Measurements from ENCODE around the gene C4orf50.
A peak's percentile ranks its signal among the peaks of the same experiment; 100 is the strongest.
"Not testable (repeated sequence)": the region's sequence is repeated elsewhere in the genome, so short reads cannot be mapped to it uniquely, and the experiment has no call there.

The C4orf50 gene

DNA sequence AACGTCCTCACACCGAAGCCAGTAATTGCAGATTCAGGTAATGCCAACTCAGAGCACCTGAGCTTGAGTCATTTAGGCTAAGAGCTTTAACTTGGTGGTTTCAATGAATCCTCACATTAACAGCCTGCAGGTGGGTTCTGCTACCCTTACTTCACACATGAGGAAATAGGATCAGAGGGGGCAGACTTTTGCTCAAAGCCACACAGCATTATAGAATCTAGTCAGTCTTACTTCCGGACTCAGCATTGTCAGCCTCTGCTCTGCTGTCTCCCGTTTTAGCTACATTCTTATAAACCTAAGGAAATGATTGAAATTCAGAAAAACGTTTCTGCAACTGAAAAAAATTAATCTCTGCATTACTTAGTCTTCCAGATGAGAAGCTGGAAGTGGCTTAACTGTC, 6.0 kb downstream of the C4orf50 start:
- no peak for DNase-seq

DNA sequence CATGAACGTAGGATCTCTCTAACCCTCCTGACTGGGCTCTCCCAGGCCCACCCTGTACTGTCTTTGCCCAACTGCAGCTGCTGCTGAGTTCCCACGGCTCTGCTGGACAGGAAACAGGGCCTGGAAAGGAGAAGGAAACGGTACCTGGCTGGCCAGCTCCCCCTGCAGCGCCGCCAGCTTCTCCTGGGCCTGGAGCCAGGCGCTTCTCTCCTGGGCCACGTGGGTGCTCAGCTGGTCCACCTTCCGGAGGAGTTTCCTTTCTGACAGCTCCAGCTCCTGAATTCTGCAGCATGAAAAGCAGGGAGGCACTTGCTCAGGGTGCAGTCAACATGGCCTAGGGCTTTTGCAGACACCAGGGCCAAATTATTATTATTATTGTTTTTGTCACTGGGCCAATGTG, 6.5 kb downstream of the C4orf50 start:
- DNase-seq = peak; percentile 47

- no peak for DNase-seq
Measured at GRCh38 chr4:6011271-6011671, 7.0 kb downstream of the C4orf50 start.

DNA sequence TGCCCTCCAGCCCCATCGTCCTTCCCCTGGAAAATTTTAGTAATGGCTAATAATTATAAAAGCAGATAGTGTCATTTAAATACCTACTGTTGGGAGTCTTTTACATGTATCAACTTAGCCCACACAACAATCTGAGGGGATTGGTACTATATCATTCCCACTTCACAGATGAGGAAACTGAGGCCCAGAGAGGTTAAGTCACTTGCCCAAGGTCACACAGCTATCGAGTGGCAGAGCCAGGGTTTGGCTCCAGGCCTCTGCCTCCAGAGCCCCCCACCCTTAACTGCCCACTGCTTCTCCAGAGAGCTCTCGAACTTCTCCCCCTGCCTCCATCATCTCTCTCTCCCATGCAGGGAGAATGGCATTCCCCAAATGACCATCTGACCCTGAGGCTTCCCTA, 7.4 kb downstream of the C4orf50 start:
- DNase-seq = no peak

- no peak for DNase-seq
Measured at GRCh38 chr4:6009452-6009851, 8.8 kb downstream of the C4orf50 start.

DNA sequence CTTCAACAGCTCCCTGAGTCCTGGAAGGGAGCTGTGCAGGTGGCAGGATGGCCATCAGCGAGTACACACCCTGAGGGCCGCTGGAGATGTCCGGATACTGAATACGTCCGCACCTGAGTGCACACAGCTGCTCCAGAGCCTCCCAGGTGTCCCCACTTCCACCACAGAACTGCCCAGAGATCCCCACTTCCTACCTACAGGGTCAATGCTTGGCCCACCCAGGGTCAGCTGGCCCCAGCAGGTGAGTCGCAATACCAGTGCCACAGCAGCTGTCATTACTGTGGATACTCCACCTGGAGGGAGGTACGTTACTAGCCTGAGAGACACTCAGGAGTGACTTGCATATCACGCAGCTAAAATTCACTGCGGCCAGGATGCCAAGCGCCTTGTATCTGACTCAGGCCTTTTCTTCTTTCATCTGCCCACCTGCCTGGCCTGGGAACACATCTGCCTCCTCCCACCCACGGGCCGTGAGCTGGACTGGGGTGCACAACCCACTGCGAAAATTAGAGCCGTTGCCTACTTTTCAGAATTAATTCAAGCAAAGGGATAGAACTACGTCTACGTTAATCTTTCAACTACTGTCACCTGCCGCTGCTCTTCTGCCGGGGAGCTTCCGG, 9.4 kb downstream of the C4orf50 start:
- DNase-seq = no peak

GRCh38 chr4:6008092-6008551, 10.1 kb downstream of the C4orf50 start:
- DNase-seq = no peak

DNA sequence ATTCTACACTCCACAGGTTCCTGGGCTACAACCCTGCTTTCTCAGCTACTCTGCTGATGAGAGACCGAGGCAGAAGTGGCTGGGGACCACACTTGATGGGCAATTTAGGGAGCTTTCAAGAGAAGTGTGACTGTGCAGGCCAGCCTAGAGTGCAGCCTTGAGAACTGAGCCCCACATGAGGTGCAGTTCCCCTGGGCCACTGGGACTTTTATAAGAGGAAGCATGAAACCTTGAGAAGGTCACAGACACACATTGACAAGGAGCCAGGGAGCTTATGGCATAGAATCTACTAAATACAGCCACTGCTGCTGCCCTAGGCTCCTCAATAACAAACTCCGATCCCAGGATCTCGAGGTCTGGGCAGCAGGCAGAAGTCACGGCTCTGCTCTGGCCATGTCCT, 13.1 kb downstream of the C4orf50 start:
- no peak for DNase-seq

DNA sequence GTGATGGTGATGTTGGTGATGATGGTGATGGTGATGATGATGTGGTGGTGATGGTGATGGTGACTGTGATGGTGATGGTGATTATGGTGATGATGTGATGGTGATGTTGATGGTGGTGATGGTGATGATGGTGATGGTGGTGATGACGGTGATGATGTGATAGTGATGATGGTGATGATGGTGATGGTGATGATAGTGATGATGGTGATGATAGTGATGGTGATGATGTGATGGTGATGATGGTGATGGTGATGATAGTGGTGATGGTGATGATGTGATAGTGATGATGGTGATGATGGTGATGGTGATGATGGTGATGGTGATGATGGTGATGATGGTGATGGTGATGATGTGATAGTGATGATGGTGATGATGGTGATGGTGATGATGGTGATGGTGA, 14.7 kb downstream of the C4orf50 start:
- DNase-seq = not testable (repeated sequence)

DNA sequence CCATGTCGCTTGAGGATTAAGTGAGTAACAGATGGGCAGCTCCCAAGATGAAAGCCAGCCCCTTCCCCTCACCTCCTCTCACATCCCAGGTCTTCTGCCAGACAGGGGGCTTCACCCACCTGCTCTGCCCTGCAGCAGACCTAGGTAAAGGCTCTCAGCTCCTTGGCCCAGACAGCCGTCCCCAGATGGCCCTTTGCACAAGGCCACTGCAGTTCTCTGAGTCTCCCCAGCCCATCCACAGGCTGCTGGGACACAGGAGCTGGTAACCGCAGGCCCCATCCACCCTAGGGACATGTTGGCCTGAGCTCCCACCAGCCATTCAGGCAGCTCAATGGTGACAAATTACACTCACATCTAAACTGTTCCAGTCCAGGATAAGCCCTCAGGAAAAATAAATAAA, 15.3 kb downstream of the C4orf50 start:
- no peak for DNase-seq

- DNase-seq = no peak
Measured at GRCh38 chr4:6002492-6002833, 15.8 kb downstream of the C4orf50 start.

DNA sequence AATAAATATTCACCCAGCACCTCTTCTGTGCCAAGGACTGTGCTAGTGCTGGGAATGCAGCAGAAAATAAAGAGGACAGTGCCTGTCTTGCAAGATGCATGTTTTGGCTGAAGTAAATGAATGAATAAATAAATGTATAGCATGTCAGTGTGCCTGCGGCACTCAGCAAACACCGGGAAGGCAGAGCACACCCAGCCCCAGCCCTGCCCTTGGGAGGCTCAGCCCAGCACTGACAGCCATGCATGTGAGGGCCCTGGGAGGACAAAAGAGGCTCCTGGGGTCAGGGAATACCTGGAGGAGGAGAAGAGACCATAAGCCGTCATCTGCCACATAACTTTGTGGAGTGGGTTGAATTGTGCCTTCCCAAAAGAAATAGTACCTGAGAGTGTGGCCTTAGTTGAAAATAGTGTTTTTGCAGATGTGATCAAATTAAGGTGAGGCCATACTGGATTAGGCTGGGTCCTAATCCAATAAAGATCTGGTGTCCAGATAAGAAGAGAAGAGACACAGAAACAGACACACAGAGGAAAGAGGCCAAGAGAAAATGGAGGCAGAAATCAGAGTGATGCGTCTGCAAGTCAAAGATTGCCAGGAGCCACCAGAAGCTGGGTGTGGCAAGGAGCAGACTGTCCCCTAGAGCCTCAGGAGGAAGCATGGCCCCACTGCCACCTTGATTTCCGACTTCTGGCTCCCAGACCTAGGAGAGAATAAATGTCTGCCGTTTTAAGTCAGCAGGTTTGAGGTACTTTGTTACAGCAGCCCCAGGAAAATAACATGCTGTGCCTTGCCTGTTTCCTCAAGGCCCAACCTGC, 16.3 kb downstream of the C4orf50 start:
- DNase-seq = no peak

- DNase-seq = no peak
Measured at GRCh38 chr4:5999830-6000365, 18.3 kb downstream of the C4orf50 start.

DNA sequence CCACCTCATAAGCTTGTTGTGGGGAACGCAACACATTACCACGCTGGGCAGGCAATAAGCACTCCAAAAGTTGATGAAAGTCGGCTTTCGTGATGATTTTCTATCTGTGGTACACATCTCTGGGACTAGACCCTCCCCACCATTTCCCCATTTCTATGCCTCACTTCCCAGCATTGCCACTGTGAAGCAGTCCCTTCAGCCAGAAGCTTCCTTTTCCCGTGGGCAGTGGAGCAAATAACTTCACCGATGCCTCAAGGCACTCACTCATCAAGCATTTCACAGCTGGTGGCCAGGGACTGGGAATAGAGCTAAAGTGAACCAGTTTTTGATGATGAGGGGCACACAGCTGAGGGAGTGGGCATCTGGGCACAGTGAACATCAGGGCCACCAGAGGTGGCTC, 18.9 kb downstream of the C4orf50 start:
- DNase-seq = no peak

DNA sequence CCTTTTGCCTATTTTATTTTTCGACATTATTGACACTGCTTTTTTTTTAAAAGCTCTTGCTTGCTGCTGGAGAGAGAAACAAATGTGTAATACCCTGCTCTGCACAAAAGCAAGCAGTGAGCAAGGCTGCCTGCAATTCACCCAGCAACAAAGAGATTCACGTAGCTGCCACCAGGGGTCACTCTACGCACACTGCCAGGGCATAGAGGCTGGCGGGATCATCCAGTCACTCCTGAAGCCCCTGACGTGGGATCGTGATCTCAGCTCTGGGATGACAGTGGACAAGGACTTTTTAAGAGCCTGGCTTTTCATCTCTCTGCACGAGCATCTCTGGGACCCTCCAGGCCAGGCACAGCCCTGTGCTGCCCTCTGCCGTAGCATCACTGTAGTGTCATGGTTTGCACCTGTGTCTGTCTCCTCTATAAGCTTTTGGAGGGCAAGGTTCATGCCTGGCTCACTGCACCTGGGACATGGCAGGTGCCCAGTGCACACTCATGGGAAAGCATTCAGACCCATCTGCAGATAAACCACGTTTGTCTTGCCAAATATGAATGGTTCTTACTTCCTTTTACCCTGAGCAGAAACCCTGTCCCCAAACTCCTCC, 19.8 kb downstream of the C4orf50 start:
- DNase-seq = peak; percentile 26

GRCh38 chr4:5996641-5997040, 21.6 kb downstream of the C4orf50 start:
- DNase-seq = peak; percentile 4

DNA sequence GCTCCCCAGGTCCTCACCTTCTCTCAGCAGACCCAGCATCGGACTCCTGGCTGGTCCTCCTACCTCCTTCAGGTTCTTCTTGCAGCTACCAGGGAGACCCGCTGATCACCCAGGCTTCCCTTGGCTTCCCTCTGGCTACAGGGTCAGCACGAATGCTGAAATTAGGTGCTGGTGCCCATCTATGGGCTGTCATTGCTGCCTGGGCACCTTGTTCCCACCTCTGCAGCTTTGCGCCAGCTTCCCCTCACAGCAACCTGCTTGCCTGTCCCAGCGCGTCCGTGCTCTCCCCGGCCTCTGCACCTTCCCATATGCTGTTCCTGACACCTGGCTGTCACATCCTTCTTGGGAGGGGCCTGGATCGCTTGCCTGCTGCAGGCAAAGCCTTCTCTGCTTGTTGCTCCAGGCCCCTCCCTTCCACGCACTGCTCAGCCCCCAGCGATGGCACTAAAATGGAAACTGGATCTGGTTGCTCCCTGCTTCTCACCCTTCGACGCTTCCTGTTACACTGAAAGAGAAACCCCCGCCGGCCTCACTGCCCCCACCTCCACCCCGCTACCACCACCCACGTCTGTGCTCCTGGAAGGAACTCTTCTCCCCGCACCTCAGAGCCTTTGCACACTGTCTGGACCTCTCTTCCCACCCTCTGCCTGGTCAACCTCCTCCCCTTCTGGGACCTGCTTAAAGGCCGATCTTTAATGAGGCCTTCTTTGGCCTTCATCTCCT, 22.2 kb downstream of the C4orf50 start:
- DNase-seq = no peak

GRCh38 chr4:5993876-5994811, 24.1 kb downstream of the C4orf50 start:
- no peak for DNase-seq

- DNase-seq = not testable (repeated sequence)
Measured at GRCh38 chr4:5993346-5993745, 24.9 kb downstream of the C4orf50 start.

DNA sequence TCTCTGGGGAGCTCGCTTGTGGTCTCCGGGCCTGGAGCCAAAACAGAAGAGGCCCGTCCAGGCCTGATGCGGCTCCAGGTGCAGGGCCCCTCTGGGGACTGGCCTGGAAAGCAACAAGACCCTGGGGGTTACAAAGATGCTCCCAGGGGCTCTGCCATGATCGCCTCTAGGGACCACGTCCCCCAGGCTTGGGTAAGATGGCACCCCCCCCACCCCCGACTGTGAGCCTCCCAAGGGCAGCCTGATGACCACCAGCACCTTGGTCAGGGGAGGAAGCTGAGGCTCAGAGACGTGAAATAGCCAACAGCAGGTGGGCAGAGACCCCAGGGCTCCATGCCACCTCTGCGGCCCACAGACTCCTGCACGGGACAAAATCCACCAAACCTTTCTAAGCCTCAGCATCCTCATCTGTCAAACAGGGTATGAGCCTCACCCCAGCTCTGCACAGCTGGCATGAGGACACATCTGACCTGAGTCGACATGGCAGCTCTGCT, 25.4 kb downstream of the C4orf50 start:
- DNase-seq = no peak

- DNase-seq = peak; percentile 28
Measured at GRCh38 chr4:5992171-5992827, 25.9 kb downstream of the C4orf50 start.

Data from DMS79 treated with DMSO at 0.1 percent for 48 hours (cell line).